Measurements from ENCODE around the gene GAA.

DNA sequence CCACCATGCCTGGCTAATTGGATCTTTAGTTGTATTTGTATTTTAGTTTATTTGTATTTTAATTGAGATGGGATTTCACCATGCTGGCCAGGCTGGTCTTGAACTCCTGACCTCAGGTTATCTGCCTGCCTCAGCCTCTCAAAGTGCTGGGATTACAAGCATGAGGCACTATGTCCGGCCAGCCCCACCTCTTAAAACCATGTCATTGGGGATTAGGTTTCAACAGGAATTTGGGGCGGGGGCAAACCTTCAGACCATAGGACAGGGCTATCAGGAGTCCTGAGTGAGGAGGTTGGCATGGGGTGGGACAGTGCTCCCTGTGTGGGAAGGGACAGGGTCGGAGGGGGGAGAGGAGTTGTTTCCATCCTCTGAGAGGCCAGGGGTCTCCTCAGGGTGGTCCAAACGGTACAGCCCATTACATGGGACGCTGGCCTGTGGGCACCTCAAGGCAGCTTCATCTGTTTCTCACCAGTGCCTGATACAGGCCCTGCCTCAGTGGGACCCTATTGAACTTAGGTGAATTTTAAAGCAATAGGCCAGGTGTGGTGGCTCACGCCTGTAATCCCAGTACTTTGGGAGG, 21.6 kb downstream of the GAA start:
- TF ChIP-seq, protein P1, sequence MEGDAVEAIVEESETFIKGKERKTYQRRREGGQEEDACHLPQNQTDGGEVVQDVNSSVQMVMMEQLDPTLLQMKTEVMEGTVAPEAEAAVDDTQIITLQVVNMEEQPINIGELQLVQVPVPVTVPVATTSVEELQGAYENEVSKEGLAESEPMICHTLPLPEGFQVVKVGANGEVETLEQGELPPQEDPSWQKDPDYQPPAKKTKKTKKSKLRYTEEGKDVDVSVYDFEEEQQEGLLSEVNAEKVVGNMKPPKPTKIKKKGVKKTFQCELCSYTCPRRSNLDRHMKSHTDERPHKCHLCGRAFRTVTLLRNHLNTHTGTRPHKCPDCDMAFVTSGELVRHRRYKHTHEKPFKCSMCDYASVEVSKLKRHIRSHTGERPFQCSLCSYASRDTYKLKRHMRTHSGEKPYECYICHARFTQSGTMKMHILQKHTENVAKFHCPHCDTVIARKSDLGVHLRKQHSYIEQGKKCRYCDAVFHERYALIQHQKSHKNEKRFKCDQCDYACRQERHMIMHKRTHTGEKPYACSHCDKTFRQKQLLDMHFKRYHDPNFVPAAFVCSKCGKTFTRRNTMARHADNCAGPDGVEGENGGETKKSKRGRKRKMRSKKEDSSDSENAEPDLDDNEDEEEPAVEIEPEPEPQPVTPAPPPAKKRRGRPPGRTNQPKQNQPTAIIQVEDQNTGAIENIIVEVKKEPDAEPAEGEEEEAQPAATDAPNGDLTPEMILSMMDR (IDR thresholded peaks at IDR 0.05) = no peak
- TF ChIP-seq EZH2phosphoT487 (IDR thresholded peaks at IDR 0.05) (no peak), EZH2 (IDR thresholded peaks at IDR 0.05) (no peak)
